PC-3 (cell line): Measurements from ENCODE around the gene FAM98B. TPM values are rescaled to one million over a fixed set of nuclear protein-coding genes. Genes with fewer than 3 reads are reported as not detected.

Source experiments
- total RNA-seq: library from RNA; depleted of rRNA; stranded (reverse); fragments of >200 nt; gene quantifications from 2 replicates; pipeline ENCODE4 v1.2.3, GENCODE V29; 2014; rRNA removed

Gene FAM98B
- total RNA-seq, 1 experiment from 2014 or later: 7.8 TPM

Other genes starting within 250 kb of the FAM98B start
- gene SPRED1, start 201.3 kb upstream of the FAM98B start, total RNA-seq: 39.7 and 42.3 TPM in 2 replicates
- not detected in 2 replicates for gene RASGRP1, start 110.7 kb downstream of the FAM98B start, total RNA-seq